Activated T-cell treated with anti-CD3 and anti-CD28 coated beads, Interleukin-2, amount 50 U/mL, for 24 hours (primary cell): Measurements from ENCODE around the gene SMAP1.

Experiments
- DNase-seq: peaks from one replicate; pipeline ENCODE4 v3.0.0-alpha.2; 2020
- H3K27ac Mint-ChIP-seq: 2 replicates; pipeline ENCODE4 v1.8.0; 2020; ENCODE audit warnings: mild to moderate bottlenecking, mixed read lengths
- H3K27me3 Mint-ChIP-seq: 2 replicates; pipeline ENCODE4 v1.8.0; 2020; ENCODE audit warnings: mixed read lengths
- H3K36me3 Mint-ChIP-seq: 2 replicates; pipeline ENCODE4 v1.8.0; 2020; ENCODE audit warnings: low read depth, mixed read lengths
- H3K4me1 Mint-ChIP-seq: 2 replicates; pipeline ENCODE4 v1.8.0; 2020; ENCODE audit warnings: low read depth, mixed read lengths
- H3K4me3 Mint-ChIP-seq: 2 replicates; pipeline ENCODE4 v1.8.0; 2020; ENCODE audit warnings: mild to moderate bottlenecking, moderate library complexity, mixed read lengths
- H3K9me3 Mint-ChIP-seq: 2 replicates; pipeline ENCODE4 v1.8.0; 2020; ENCODE audit warnings: mixed read lengths

SMAP1 gene

GRCh38 chr6:70894001-70894400, 226.3 kb downstream of the SMAP1 start:
- peaks cover 9% of the 10 kb centered on the region for H3K27me3 Mint-ChIP-seq

GRCh38 chr6:70900047-70900446, 232.4 kb downstream of the SMAP1 start:
- DNase-seq, result no peak
- Mint-ChIP-seq H3K27me3 (peaks cover 32% of the 10 kb centered on the region), H3K36me3 (no peaks in the 10 kb centered on the region), H3K27ac (no peak overlapping the region), H3K4me3 (no peak overlapping the region), H3K9me3 (no peaks in the 10 kb centered on the region), H3K4me1 (no peaks in the 10 kb centered on the region)

More at GRCh38 chr6:70894001-70894400, 226.3 kb downstream of the SMAP1 start:
- no peak overlapping the region for H3K27ac Mint-ChIP-seq
- H3K36me3 Mint-ChIP-seq, result no peaks in the 10 kb centered on the region
- H3K4me3 Mint-ChIP-seq, result no peak overlapping the region
- no peaks in the 10 kb centered on the region for H3K4me1 Mint-ChIP-seq
- H3K9me3 Mint-ChIP-seq, result no peaks in the 10 kb centered on the region
- DNase-seq, result no peak

GRCh38 chr6:70901324-70901723, 233.6 kb downstream of the SMAP1 start:
- peaks cover 27% of the 10 kb centered on the region for H3K27me3 Mint-ChIP-seq
- DNase-seq, result no peak
- H3K36me3 Mint-ChIP-seq, result no peaks in the 10 kb centered on the region
- no peaks in the 10 kb centered on the region for H3K4me1 Mint-ChIP-seq
- H3K4me3 Mint-ChIP-seq, result no peak overlapping the region
- no peaks in the 10 kb centered on the region for H3K9me3 Mint-ChIP-seq
- no peak overlapping the region for H3K27ac Mint-ChIP-seq

- H3K9me3 Mint-ChIP-seq, result no peaks in the 10 kb centered on the region
- no peaks in the 10 kb centered on the region for H3K4me1 Mint-ChIP-seq
- DNase-seq, result no peak
- H3K4me3 Mint-ChIP-seq, result no peak overlapping the region
- no peaks in the 10 kb centered on the region for H3K36me3 Mint-ChIP-seq
- H3K27ac Mint-ChIP-seq, result no peak overlapping the region
- H3K27me3 Mint-ChIP-seq, result peaks cover 27% of the 10 kb centered on the region
Measured at GRCh38 chr6:70903665-70904452, 236.2 kb downstream of the SMAP1 start.

- Mint-ChIP-seq H3K27ac (no peak overlapping the region), H3K4me3 (no peak overlapping the region), H3K27me3 (peaks cover 11% of the 10 kb centered on the region), H3K9me3 (no peaks in the 10 kb centered on the region), H3K36me3 (no peaks in the 10 kb centered on the region), H3K4me1 (no peaks in the 10 kb centered on the region)
- DNase-seq, result no peak
Measured at GRCh38 chr6:70905742-70906141, 238.1 kb downstream of the SMAP1 start.
